NCI-H2081 treated with DMSO at 0.1 percent for 48 hours (cell line): Measurements from ENCODE around the gene PITHD1.
"Not testable (repeated sequence)": the region's sequence is repeated elsewhere in the genome, so short reads cannot be mapped to it uniquely, and the experiment has no call there.

Experiments
- DNase-seq: peaks from one replicate; lab custom pipeline; 2025; lab: John Stamatoyannopoulos, UW

Gene PITHD1

GRCh38 chr1:23777979-23778814 is at the start of gene PITHD1:
Gene PITHD1, plus strand, starts transcription at chr1:23778418. Its CDS starts 98 bp downstream, at chr1:23778516.
- peak; percentile 68 for DNase-seq

- no peak for DNase-seq
Observed at GRCh38 chr1:23732363-23733224, 45.6 kb upstream of the PITHD1 start.

- not testable (repeated sequence) for DNase-seq
Observed at GRCh38 chr1:23733281-23733680, 44.9 kb upstream of the PITHD1 start.

- no peak for DNase-seq
Observed at GRCh38 chr1:23736437-23737134, 41.6 kb upstream of the PITHD1 start.

- no peak for DNase-seq
Observed at GRCh38 chr1:23741609-23742008, 36.6 kb upstream of the PITHD1 start.

GRCh38 chr1:23742670-23743286 is 35.4 kb upstream of the PITHD1 start:
- no peak for DNase-seq

GRCh38 chr1:23743287-23744152 is 34.7 kb upstream of the PITHD1 start, which contains the start of gene ELOA:
Gene ELOA, plus strand, starts transcription at chr1:23743471. Its CDS starts 33 bp downstream, at chr1:23743504.
- no peak for DNase-seq

- DNase-seq, result no peak
Observed at GRCh38 chr1:23745515-23745914, 32.7 kb upstream of the PITHD1 start.

GRCh38 chr1:23748016-23748415 is 30.2 kb upstream of the PITHD1 start:
- DNase-seq, result no peak

GRCh38 chr1:23751050-23751814 is 27.0 kb upstream of the PITHD1 start:
- no peak for DNase-seq

GRCh38 chr1:23751815-23752200 is 26.4 kb upstream of the PITHD1 start:
- DNase-seq, result no peak

GRCh38 chr1:23752909-23753308 is 25.3 kb upstream of the PITHD1 start:
- DNase-seq, result no peak

- no peak for DNase-seq
Observed at GRCh38 chr1:23756676-23757075, 21.5 kb upstream of the PITHD1 start.

GRCh38 chr1:23757812-23758211 is 20.4 kb upstream of the PITHD1 start:
- DNase-seq, result no peak

- no peak for DNase-seq
Observed at GRCh38 chr1:23759277-23759676, 18.9 kb upstream of the PITHD1 start.

- DNase-seq, result no peak
Observed at GRCh38 chr1:23763041-23763577, 15.1 kb upstream of the PITHD1 start.

GRCh38 chr1:23768733-23769132 is 9.5 kb upstream of the PITHD1 start:
- no peak for DNase-seq

GRCh38 chr1:23772049-23772853 is 6.0 kb upstream of the PITHD1 start:
- DNase-seq, result peak; percentile 34

GRCh38 chr1:23772854-23773242 is 5.4 kb upstream of the PITHD1 start:
- DNase-seq, result no peak
